Activated naive CD4-positive, alpha-beta T cell treated with anti-CD3 and anti-CD28 coated beads, Interleukin-2, amount 10 ng/mL, durations not matched to agents 7 days and 5 days (primary cell): ENCODE measurements around the gene HPCAL4.
A peak's percentile ranks its signal among the peaks of the same experiment; 100 is the strongest.

ENCODE experiments used
- CTCF ChIA-PET: fragments of 350-600 bp; sonication (Branson Sonifier 250); formaldehyde crosslinking; loops from one replicate; lab custom pipeline; 2021; ENCODE audit warnings: antibody characterized with exemption; lab: Charles Lee
- DNase-seq: peaks from one replicate; pipeline ENCODE4 v3.0.0-alpha.2; 2020
- H3K27ac Mint-ChIP-seq: one replicate; pipeline ENCODE4 v1.8.0; 2021; ENCODE audit warnings: mild to moderate bottlenecking, moderate library complexity, mixed read lengths
- H3K27me3 Mint-ChIP-seq: one replicate; pipeline ENCODE4 v1.8.0; 2021; ENCODE audit warnings: mild to moderate bottlenecking, mixed read lengths
- H3K36me3 Mint-ChIP-seq: one replicate; pipeline ENCODE4 v1.8.0; 2021; ENCODE audit warnings: mixed read lengths
- H3K4me1 Mint-ChIP-seq: one replicate; pipeline ENCODE4 v1.8.0; 2021; ENCODE audit warnings: mixed read lengths
- H3K4me3 Mint-ChIP-seq: one replicate; pipeline ENCODE4 v1.8.0; 2021; ENCODE audit warnings: mild to moderate bottlenecking, moderate library complexity, mixed read lengths
- H3K9me3 Mint-ChIP-seq: one replicate; pipeline ENCODE4 v1.8.0; 2021; ENCODE audit warnings: mixed read lengths

HPCAL4 gene

GRCh38 chr1:39692152-39693074 lies 1.2 kb upstream of the HPCAL4 start:
- Mint-ChIP-seq H3K27ac (no peak overlapping the region), H3K9me3 (no peaks in the 10 kb centered on the region), H3K4me3 (peak overlapping the region; percentile 38), H3K27me3 (peaks cover 90% of the 10 kb centered on the region), H3K36me3 (no peaks in the 10 kb centered on the region), H3K4me1 (peaks cover 30% of the 10 kb centered on the region)
- CTCF ChIA-PET: interaction anchor here (1.3 to 5.8 kb wide), 4 partner anchors 20 to 86 kb away, joined by 4 to 18 read pairs (median 6); no protein-coding TSS in a partner anchor
- DNase-seq: peak; percentile 42

- Mint-ChIP-seq H3K27me3 (peaks cover 93% of the 10 kb centered on the region), H3K27ac (no peak overlapping the region), H3K4me3 (peak overlapping the region; percentile 77), H3K9me3 (no peaks in the 10 kb centered on the region), H3K4me1 (peaks cover 30% of the 10 kb centered on the region), H3K36me3 (no peaks in the 10 kb centered on the region)
- CTCF ChIA-PET: interaction anchor here (0.6 to 5.8 kb wide), 6 partner anchors 10 to 110 kb away, joined by 3 to 18 read pairs (median 4); no protein-coding TSS in a partner anchor
- DNase-seq: peak; percentile 27
Measured at GRCh38 chr1:39690794-39691382, 345 bp downstream of the HPCAL4 start.

- Mint-ChIP-seq H3K36me3 (no peaks in the 10 kb centered on the region), H3K27ac (no peak overlapping the region), H3K9me3 (no peaks in the 10 kb centered on the region), H3K27me3 (peaks cover 91% of the 10 kb centered on the region), H3K4me3 (peak overlapping the region; percentile 77), H3K4me1 (peaks cover 30% of the 10 kb centered on the region)
- no peak for DNase-seq
- CTCF ChIA-PET: interaction anchor here (2.4 to 5.8 kb wide), 2 partner anchors 11 to 33 kb away, joined by 7 to 18 read pairs; no protein-coding TSS in a partner anchor
Measured at GRCh38 chr1:39690225-39690624, 1.0 kb downstream of the HPCAL4 start.

- Mint-ChIP-seq H3K27ac (no peak overlapping the region), H3K4me1 (peaks cover 35% of the 10 kb centered on the region)
- CTCF ChIA-PET: interaction anchor here (0.8 to 5.8 kb wide), 3 partner anchors 12 to 32 kb away, joined by 3 to 18 read pairs (median 7); no protein-coding TSS in a partner anchor
Measured at GRCh38 chr1:39689635-39690034, 1.6 kb downstream of the HPCAL4 start.

GRCh38 chr1:39689214-39689613 lies 2.0 kb downstream of the HPCAL4 start:
- DNase-seq: no peak
- Mint-ChIP-seq H3K4me1 (peaks cover 35% of the 10 kb centered on the region), H3K9me3 (no peaks in the 10 kb centered on the region), H3K4me3 (no peak overlapping the region), H3K27me3 (peaks cover 91% of the 10 kb centered on the region), H3K27ac (no peak overlapping the region), H3K36me3 (peaks cover 2% of the 10 kb centered on the region)
- CTCF ChIA-PET: interaction anchor here (0.8 to 2.4 kb wide), 2 partner anchors 12 to 16 kb away, joined by 3 to 7 read pairs; no protein-coding TSS in a partner anchor

More at GRCh38 chr1:39689635-39690034, 1.6 kb downstream of the HPCAL4 start:
- Mint-ChIP-seq H3K27me3 (peaks cover 91% of the 10 kb centered on the region), H3K4me3 (no peak overlapping the region), H3K36me3 (peaks cover 2% of the 10 kb centered on the region), H3K9me3 (no peaks in the 10 kb centered on the region)
- DNase-seq: no peak

GRCh38 chr1:39688706-39689105 lies 2.5 kb downstream of the HPCAL4 start:
- CTCF ChIA-PET: interaction anchor here (2.4 kb wide), 1 partner anchor 13 kb away, joined by 7 read pairs; no protein-coding TSS in a partner anchor
- Mint-ChIP-seq H3K36me3 (peaks cover 2% of the 10 kb centered on the region), H3K9me3 (no peaks in the 10 kb centered on the region), H3K4me1 (peaks cover 38% of the 10 kb centered on the region), H3K4me3 (no peak overlapping the region), H3K27ac (no peak overlapping the region), H3K27me3 (peaks cover 91% of the 10 kb centered on the region)
- no peak for DNase-seq

- peaks cover 2% of the 10 kb centered on the region for H3K36me3 Mint-ChIP-seq
- CTCF ChIA-PET: no interaction called here
- H3K9me3 Mint-ChIP-seq: no peaks in the 10 kb centered on the region
- no peak overlapping the region for H3K27ac Mint-ChIP-seq
- H3K4me1 Mint-ChIP-seq: peaks cover 33% of the 10 kb centered on the region
- no peak for DNase-seq
- H3K27me3 Mint-ChIP-seq: peaks cover 92% of the 10 kb centered on the region
- no peak overlapping the region for H3K4me3 Mint-ChIP-seq
Measured at GRCh38 chr1:39687243-39687642, 4.0 kb downstream of the HPCAL4 start.

GRCh38 chr1:39685071-39685470 lies 6.2 kb downstream of the HPCAL4 start:
- H3K27me3 Mint-ChIP-seq: peaks cover 84% of the 10 kb centered on the region

GRCh38 chr1:39684313-39684664 lies 6.9 kb downstream of the HPCAL4 start:
- no peaks in the 10 kb centered on the region for H3K9me3 Mint-ChIP-seq
- CTCF ChIA-PET: interaction anchor here (1.5 kb wide), 1 partner anchor 14 kb away, joined by 3 read pairs; no protein-coding TSS in a partner anchor
- peaks cover 2% of the 10 kb centered on the region for H3K36me3 Mint-ChIP-seq
- no peak overlapping the region for H3K27ac Mint-ChIP-seq
- DNase-seq: no peak
- H3K4me1 Mint-ChIP-seq: peaks cover 25% of the 10 kb centered on the region
- no peak overlapping the region for H3K4me3 Mint-ChIP-seq
- H3K27me3 Mint-ChIP-seq: peaks cover 81% of the 10 kb centered on the region

More at GRCh38 chr1:39685071-39685470, 6.2 kb downstream of the HPCAL4 start:
- Mint-ChIP-seq H3K36me3 (peaks cover 2% of the 10 kb centered on the region), H3K9me3 (no peaks in the 10 kb centered on the region), H3K27ac (no peak overlapping the region), H3K4me3 (no peak overlapping the region), H3K4me1 (peaks cover 30% of the 10 kb centered on the region)
- DNase-seq: no peak
- CTCF ChIA-PET: interaction anchor here (1.5 kb wide), 1 partner anchor 15 kb away, joined by 3 read pairs; no protein-coding TSS in a partner anchor

- peak; percentile 67 for DNase-seq
- no peak overlapping the region for H3K27ac Mint-ChIP-seq
- CTCF ChIA-PET: interaction anchor here (1.5 kb wide), 1 partner anchor 13 kb away, joined by 3 read pairs; no protein-coding TSS in a partner anchor
Measured at GRCh38 chr1:39683591-39684312, 7.5 kb downstream of the HPCAL4 start.

GRCh38 chr1:39681999-39682398 lies 9.2 kb downstream of the HPCAL4 start:
- no peak overlapping the region for H3K27ac Mint-ChIP-seq
- CTCF ChIA-PET: interaction anchor here (0.7 to 3.4 kb wide), 3 partner anchors 10 to 118 kb away, joined by 3 to 17 read pairs (median 12); partner anchors contain the start of gene NT5C1A

More at GRCh38 chr1:39683591-39684312, 7.5 kb downstream of the HPCAL4 start:
- peaks cover 2% of the 10 kb centered on the region for H3K36me3 Mint-ChIP-seq
- peaks cover 79% of the 10 kb centered on the region for H3K27me3 Mint-ChIP-seq
- peaks cover 25% of the 10 kb centered on the region for H3K4me1 Mint-ChIP-seq
- H3K4me3 Mint-ChIP-seq: peak overlapping the region; percentile 5
- no peaks in the 10 kb centered on the region for H3K9me3 Mint-ChIP-seq

GRCh38 chr1:39681294-39681693 lies 9.9 kb downstream of the HPCAL4 start:
- H3K27ac Mint-ChIP-seq: no peak overlapping the region
- H3K4me1 Mint-ChIP-seq: peaks cover 25% of the 10 kb centered on the region
- H3K9me3 Mint-ChIP-seq: no peaks in the 10 kb centered on the region
- no peak for DNase-seq
- H3K4me3 Mint-ChIP-seq: no peak overlapping the region
- peaks cover 54% of the 10 kb centered on the region for H3K27me3 Mint-ChIP-seq
- CTCF ChIA-PET: interaction anchor here (0.7 to 3.4 kb wide), 3 partner anchors 9 to 118 kb away, joined by 3 to 17 read pairs (median 12); partner anchors contain the start of gene NT5C1A
- peaks cover 2% of the 10 kb centered on the region for H3K36me3 Mint-ChIP-seq

More at GRCh38 chr1:39681999-39682398, 9.2 kb downstream of the HPCAL4 start:
- Mint-ChIP-seq H3K4me1 (peaks cover 25% of the 10 kb centered on the region), H3K27me3 (peaks cover 61% of the 10 kb centered on the region), H3K36me3 (peaks cover 2% of the 10 kb centered on the region), H3K9me3 (no peaks in the 10 kb centered on the region), H3K4me3 (no peak overlapping the region)
- DNase-seq: no peak

GRCh38 chr1:39680751-39681150 lies 10.5 kb downstream of the HPCAL4 start:
- no peak overlapping the region for H3K4me3 Mint-ChIP-seq
- peaks cover 25% of the 10 kb centered on the region for H3K4me1 Mint-ChIP-seq
- CTCF ChIA-PET: interaction anchor here (2.3 to 3.4 kb wide), 2 partner anchors 9 to 23 kb away, joined by 12 to 17 read pairs; partner anchors contain the start of gene NT5C1A

More at GRCh38 chr1:39680751-39681150, 10.5 kb downstream of the HPCAL4 start:
- Mint-ChIP-seq H3K27ac (peak overlapping the region; percentile 55), H3K36me3 (peaks cover 2% of the 10 kb centered on the region), H3K27me3 (peaks cover 52% of the 10 kb centered on the region), H3K9me3 (no peaks in the 10 kb centered on the region)
- DNase-seq: no peak
